ENCODE results near the gene POC1A.

The POC1A gene

DNA sequence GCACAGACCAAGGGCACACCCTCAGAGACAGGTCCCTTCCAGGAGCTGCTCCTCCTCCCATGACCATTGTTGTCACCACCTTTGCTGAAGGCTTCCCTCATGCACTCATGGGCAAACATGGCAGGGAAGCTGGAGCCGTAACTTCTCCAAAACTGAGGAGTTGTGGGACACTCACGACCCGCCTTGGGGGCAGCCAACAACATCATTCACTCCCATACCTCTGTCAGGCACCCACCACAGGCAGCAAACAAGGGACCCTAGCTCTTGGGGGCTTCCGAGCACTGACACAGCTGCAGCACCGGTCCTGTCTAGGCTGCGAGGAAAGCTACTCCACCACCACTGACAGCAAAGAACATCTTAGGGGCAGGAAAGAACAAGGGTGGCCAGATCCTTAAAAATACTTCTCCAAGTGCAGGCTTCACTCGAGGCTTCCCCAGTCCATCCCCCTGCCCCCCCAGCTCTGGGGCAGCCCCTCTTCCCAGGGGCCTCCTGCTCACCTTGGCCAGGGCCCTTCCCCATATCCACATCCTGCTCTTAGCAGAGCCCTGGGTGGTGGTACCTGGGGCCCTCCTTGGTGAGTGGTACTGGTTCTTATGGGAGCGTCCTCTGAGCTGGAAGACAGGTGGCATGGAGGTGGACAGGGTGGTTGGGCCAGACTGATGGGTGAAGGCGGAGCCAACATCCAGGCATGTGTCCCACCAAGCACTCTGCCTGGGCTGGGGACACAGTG is 69.8 kb downstream of the POC1A start:
- DNase-seq = no peak

DNA sequence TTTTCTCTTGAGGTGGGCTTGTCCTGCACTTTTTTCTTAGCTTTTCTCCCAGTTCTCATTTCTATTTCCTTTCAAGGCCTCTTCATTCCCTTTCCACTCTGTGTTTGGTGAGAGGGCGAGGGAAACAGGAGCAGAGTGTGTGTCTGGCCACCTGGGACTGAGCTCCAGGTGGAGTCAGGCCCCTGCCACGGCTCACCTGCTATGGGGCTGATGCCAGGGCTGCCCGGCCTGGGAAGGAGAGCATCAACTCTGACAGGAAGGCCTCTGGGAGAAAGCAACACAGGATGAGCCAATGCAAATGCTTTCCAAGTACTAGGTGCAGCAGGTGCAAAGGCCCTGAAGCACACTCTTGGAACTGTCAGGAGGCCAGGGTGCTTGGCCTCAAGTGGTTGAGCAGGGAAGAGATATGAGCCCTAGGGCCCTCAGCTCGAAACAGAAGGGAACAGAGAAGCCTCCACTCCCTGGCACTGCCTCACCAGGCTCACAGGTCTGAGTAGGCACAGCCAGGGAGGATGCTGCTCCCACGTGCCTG is 70.6 kb downstream of the POC1A start:
- DNase-seq = no peak

DNA sequence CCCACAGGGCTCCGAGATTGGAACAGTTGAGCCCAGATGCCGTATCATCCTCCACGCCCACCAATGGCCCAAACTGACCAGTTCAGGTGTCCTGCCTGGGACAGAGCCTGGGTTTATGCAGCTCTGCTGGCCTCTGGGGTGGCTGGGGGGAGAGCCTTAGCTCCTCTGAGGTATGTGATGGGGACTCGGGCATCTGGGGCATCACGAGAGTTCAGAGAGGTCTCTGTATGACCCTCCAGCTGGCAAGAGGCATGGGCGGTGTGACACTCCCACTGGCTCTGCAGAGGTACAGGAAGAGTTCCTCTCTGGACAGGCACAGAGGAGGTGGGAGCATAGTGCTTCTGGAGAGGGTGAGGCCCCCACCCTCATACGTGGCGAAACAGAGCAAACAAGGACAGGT is 71.3 kb downstream of the POC1A start:
- DNase-seq = no peak

DNA sequence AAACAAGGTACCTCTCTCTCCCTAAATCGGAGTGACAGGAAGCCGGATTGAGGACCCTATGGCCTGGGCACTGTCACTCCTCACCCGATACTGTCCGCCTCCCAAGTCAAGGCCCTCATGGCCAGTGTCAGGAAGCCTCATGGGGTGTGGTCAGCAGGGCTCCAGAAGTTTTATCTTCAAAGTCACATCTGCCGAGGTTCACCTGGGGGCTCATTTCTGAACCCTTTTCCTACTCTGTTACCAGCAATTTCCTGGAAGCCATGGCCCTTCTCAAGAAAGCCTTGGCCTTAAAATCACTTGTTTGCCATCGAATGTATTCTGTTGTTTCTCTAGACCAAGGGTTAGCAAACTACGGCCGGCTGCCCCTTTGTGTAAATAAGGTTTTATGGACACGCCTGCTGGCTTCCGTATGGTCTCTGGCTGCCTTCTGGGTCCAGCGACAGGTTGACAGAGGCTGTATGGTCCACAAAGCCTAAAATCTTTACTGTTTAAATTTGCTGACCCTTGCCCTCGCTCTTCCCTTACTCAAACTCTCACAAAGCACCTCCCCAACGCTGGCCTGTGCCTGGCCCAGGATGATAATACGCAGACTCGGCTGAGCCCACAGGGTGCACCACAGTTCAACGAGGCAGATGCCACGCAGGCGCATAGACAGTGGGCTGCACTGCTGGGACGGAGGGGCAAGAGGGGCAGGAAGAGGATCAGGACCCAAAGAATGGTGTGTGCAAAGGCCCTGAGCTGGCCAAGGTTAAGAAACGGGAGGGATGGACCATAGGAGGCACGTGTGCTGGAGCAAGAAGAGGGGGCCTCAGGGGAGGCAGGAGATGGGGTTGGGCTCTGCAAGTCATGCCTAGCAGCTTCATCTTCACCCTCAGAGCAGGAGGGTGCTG is 73.1 kb downstream of the POC1A start:
- no peak for DNase-seq

DNA sequence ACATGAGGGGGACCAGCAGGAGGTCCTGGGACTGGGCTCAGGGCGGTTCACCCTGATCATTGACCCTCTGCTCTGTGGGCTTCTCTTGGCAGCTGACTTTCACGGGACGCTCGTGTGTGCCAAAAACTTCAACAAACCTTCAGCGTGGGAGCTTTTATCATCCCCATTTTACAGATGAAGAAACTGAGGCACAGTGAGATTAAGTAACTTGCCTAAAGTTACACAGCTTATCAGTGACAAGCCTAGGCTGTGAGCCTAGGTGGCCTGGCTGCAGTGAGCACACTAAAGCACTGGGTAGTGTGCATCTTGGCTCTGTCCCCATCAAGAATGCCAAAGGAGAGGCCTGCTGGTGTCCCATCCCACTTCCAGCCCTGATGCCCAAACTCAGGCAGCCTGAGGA is 74.3 kb downstream of the POC1A start:
- no peak for DNase-seq

DNA sequence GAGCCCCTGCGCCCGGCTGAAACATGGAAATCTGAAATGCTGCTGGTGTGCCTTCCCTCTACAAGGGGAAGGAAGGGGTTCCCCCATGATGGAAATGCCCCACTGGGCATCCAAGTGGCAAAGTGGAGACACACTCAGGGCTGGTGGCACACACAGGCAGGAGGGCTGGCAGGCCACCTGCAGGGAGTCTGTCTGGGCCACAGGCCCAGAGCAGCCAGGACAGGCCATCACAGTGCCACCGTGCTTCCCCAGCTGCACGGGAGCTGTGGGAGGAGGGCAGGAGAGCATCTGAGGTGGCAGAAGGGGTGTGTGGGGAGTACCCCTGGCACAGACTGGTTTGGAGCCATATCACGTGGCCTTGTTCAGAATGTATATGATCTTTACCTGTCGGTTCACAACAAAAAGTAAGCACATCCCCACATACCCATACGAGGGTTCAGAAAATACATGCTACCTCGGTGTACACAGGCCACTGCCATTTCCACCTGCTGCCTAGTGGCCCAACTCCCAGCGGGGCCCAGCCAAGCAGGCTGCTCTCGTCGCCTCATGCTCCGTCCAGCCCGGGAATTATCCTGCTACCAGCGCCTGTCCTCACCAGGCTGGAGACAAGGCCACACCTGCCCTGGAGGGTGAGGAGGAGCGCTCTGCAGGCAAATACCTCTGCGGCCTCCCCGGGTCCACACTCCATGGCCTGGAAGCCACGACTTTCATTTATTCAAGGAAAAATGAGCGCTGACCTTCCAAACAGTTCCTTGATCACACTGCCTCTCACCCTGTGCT is 75.3 kb downstream of the POC1A start:
- DNase-seq = no peak

DNA sequence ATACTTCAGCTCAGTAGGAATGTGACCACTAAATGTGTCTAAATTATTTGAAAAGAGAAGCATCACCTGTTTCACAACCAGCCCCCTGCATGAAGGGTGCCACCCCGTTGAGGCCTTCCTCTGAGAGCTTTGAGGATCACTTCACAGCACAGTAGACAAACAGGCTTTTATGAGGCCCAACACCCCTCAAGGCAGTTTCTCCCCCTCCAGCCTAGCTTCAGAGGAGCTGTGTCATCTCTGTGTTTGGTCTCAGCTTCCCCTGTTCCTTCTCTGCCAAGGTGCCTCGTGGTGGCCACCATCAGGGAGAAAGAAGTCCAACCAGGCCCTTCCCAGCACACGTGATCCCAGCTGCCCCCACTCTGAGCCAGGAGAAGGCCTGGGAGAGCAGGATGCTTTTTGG is 76.3 kb downstream of the POC1A start:
- DNase-seq = no peak

DNA sequence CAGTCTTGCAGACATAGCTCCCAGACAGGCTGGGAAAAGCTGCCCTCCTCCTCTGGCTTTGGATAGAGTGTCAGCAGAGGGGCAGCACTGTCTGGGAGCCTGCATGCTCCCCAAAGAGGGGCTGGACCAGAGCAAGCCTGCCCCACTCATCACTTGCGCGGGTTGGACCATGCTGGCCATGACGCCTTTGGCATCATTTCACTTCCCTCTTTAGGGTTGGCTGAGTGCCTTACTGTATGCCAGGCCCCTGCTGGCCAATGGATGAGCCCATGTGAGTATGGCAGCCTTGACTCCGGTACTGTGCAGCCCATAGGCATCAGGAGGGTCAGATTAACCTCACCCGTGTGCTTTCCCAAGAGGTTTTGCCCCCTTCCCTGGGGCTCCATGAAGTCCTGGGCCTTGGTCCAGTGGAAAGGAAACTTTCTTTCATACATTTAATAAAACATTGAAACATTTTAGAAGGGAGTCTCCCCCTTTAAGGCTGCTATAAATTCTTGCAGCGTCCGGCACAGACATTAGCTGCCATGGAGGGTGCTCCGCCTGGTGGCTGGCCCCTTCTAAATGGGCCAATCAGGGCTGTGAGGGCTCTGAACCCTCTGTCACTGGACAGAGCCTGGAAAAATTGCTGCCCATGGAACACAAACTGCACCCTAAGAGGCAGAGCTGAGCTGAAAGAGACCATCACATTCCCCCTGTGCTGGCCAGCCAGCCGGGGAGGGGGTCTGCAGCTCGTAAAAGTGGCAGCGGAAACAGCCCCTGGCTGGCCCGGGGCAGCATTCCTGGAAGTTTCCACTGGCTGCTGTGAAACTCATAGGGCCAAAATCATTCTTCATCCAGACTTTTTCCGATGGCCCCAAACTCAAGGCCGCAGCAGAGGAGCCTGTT is 77.1 kb downstream of the POC1A start:
- peak; percentile 90 for DNase-seq

DNA sequence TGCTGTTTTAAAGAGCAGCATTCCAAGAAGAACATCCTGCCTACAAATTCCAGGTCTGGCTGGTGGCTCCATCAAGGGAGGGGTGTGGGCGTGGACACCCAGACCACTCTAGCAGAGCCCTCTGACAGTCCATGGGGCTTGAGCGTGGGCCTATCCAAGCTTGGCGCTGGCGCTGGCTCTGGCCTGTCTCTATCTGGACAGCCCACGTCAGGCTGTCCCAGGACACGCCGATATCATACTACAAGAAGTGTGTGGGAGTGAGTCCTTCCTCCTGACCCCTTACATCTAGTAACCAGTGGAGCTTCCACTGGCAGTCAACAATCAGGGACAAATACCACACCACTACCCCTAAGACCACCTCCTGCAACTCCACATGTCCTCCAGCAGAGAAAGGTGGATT is 80.7 kb downstream of the POC1A start:
- no peak for DNase-seq

DNA sequence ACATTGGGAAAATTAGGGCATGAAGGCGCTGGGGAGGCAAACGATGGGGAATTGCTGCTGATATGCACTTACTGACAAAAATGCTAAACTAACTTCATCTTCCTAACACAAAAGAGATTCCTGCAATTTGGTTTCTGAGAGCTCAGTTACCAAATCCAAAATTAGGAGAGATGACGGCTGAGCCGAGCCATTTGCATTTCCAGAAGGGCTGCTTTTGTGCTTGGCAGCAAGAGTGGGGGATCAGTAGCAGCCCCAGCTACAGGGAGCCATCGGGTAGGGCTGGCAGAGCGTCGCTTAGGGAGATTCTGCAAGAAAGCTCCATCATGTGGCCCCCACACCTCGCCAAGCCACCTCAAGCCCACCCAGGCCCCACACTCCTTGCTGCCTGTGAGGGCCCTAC is 81.8 kb downstream of the POC1A start:
- DNase-seq = no peak

DNA sequence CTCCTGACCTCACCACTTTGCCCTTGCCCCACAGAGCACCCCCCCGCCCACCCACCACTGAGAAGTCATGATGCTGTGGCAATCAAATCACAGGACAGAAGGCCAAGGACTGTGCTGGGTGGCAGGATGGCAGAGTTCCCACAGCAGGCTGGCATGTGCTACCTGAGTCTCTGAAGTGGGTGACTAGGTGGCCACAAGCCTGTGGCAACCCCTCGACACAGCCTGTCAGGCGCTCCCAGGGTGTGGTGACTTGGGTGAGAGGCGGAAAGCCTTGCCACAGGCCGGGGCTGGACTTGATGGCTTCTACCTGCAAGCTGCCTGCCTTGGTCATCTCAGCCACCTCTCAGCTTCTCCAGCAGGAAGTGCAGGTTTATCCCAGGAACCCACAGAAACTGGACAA is 82.2 kb downstream of the POC1A start:
- DNase-seq = no peak

DNA sequence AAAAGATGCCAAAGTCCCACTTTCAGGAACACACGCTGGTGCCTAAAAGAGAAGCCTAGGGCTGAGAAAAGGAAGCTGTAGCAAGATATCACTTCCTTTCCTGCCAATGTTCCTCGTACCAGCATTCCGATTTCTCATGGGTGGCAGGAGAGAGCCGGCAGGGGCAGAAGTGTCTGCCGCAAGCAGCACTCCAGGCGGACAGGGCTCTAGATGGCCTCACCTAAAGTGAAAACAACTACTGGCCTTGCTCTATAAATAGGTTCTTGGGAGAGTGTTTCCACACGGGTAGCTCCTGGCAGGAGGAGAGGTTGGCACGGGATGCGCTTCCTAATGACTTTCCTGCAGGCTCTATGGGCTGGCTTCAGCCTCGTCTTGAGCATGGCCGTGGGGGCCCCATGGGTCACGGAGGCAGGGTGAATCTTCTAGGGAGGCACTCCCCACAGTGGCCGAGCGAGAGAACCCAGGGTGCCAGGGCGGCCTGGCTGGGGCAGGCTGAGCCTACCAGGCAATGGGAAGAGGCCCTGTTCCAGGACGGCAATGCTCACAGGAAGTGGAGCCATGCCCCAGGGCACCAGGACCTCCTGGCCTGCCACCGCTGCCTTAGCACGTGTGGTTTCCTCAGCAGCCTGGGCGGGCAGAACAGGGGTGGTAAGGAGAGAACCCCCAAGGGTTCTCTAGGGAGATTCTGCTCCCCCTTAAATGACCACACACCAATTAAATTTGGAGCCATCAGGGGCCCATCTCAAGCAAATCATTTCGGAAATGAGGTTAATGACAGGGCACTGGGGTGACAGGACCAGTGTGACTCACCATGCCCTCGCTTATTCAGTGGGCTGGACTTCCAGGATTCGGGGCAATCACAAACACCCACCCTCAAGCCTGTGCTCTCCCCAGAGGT is 83.2 kb downstream of the POC1A start:
- DNase-seq = no peak

DNA sequence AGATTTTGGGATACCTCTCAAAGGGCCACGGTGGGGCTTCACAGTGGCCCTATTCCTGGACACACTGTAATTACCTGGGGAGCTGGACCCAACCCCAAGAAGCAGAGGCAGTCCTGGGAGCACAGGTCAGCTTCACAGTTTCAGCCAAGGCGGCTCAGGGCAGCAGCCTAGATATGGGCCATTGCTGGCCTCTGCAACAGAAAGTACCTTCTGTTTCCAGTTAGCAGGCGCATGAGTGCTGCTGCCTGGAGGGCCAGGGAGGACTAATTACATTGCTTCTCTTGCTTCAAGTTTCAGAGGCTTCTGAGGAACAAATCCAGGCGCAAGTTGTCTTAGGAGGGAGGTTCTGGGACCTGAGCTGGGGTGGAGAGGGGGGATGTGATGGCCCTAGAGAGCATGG is 84.4 kb downstream of the POC1A start:
- no peak for DNase-seq

DNA sequence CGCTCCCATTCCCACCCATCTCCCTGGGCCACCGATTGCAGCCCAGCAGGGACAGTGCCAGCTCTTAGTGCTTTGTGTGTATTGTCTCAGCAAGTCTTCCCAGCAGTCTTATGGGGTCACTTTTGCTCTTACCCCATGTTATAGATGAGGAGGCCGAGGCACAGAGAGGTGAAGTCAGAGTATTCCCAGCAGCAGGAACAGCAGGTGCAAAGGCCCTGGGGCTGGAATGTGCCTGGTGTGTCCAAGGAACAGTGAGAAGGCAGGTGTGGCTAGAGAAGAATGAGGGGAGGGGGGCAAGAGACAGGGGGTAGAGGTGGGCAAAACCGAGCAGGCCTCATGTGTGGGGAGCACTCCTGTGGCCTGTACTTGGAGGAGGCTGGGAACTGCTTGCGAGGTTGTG is 85.1 kb downstream of the POC1A start:
- no peak for DNase-seq

DNA sequence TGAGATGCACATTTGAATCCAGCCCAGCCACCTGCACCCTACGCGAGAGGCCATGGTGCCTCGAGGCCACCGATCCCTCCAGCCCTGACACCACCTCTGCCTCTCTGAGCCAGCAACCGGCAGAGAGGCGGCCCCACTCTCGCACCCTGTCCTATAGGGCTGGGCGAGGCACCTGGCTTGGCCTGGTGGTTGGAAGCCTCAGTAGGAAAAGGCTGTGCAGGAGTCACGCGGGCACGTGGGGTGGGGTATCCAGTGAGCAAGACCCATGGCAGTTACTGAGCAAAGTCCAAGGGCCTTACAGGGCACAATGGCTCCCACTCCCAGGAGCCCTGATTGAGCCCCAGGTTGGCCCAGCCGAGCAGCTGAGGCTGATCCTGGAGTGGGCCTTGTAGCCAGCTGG is 85.5 kb downstream of the POC1A start:
- no peak for DNase-seq

DNA sequence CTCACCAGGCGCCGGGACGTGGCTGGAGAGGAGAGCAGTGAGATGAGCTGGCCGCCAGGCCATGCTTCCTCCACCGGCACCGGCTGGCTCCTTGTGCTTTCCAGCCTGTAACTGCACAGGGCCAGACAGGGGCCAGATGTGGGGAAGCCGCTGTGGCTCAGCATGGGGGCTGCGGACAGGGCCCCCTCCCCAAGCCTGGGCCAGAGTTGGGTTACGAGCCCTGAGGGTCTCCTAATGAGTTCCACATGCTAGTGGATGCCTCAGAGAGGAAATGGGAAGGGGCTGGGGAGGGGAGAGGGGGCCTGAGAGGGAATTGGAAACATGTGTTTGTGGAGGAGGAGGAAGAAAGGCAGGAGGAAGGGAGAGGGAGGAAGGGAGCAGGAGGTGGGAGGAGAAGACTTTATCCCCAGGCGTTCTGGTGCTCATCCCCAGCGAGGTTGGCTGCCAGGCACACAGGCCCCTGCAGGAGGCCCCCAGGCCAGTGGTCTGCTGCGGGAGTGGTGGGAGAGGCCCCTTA is 86.1 kb downstream of the POC1A start:
- DNase-seq = no peak

DNA sequence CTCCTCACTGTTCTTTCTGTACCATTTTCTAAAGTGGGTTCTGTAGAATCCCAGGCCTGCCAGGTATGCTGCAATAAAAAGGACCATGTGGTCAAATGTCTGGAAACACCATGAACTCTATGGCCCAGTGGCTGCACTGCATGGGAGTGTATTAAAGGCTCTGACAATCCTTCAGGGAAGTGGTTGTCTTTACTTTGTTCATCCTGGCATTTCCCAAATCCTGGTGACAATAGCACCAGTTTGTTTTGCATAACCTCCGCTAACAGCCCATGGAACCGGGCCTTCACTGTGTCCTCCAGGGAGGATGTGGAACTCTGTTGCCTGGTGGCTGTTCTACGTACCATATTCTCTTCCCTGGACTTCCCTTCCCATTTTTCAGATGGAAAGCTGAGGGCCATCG is 86.7 kb downstream of the POC1A start:
- no peak for DNase-seq

DNA sequence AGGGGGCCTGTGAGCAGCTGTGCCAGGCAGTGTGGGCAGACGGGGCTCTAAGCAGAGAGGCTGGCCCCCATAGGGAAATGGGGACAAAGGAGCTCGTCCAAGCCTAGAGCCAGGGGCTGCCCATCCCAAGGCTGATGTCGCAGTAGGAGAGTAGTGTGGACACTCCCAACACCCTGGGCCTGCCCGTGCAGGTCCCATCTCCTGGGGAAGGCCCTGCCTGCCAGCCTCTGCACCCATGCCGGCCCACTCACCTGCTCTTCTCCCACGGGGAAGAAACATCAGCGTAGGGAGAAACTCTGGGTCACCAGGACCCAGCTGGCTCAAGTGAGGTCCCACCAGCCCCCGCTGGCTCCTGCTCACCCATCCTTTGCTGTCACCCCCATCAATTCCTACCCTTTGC is 87.2 kb downstream of the POC1A start:
- DNase-seq = no peak

DNA sequence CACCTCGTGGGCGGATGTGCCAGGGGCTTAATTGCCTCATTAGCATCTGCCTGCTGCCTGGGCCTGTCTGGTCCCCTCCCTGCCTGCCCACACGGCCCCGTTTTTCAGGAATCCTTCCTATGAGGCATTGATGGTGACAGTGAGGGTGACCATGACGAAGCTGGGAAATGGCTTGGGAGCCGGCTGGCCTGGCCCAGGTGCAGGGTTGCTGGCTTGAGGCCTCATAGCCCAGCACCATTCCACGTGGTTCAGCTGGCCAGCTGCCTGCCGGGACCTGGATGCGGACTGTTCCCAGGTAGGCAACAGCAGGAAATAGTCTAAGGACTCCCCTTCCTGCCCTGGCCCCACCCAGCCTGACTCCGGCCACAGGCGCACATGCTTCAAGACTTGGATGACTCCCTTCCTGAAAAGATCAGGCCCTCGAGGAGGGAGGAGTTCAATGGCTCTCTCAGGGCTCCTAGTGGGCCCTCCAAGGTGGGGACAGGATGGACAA is 88.9 kb downstream of the POC1A start:
- no peak for DNase-seq

DNA sequence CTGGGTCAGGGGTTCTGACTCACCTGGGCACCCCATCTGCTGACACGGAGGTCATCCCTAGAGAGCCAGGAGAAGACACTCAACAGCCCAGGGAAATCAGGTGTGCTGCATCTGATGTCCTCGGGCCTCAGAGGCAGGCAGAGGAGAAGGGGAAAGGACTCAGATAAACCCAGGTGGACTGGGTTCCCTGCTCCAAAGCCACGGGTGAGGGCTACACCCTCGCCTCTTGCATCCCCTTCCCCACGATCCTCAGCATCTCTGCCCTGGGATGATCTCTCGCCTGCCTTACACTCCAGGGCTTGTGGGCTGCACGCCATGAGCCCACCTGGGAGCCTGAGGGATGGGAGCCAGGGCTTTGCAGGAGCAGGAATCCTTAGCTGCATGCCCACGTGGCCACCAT is 89.7 kb downstream of the POC1A start:
- DNase-seq = no peak
